Natural killer cell (primary cell): ENCODE data around the gene KLHDC7B. TPM values are rescaled to one million over a fixed set of nuclear protein-coding genes. Genes with fewer than 3 reads are reported as not detected.

Experiments
- ATAC-seq, 3 donors: fragments of 150-1000 bp in 2 of 3; fragments of 200-7000 bp in 1 of 3; cut with Tn5 transposase; 1 replicate in 1 of 3; 2 replicates in 2 of 3; pipeline ENCODE4 v1.10.0; 2021; ENCODE audit warnings: mild to moderate bottlenecking in 2 of 3, moderate library complexity in 2 of 3
- DNase-seq, 2 donors: peaks; one replicate each; pipeline versions ENCODE4 v3.0.0 to v3.0.0-alpha.2; 2013 to 2021; ENCODE audit warnings: mixed read lengths in 1 of 2
- H3K27ac ChIP-seq: one replicate; pipeline ENCODE4 v1.5.1; 2013; ENCODE audit warnings: mild to moderate bottlenecking, low read length
- H3K27me3 ChIP-seq: one replicate; pipeline ENCODE4 v1.6.1; 2013; ENCODE audit warnings: low read length; ENCODE audit not compliant: control insufficient read depth, insufficient read depth
- H3K36me3 ChIP-seq: one replicate; pipeline ENCODE4 v1.6.1; 2013; ENCODE audit warnings: low read length; ENCODE audit not compliant: control insufficient read depth, insufficient read depth
- H3K4me1 ChIP-seq: one replicate; pipeline ENCODE4 v1.6.1; 2013; ENCODE audit warnings: low read length; ENCODE audit not compliant: control insufficient read depth, insufficient read depth
- H3K4me3 ChIP-seq: one replicate; pipeline ENCODE4 v1.5.1; 2013; ENCODE audit warnings: low read length
- H3K9me3 ChIP-seq: one replicate; pipeline ENCODE4 v1.6.1; 2013; ENCODE audit warnings: low read length; ENCODE audit not compliant: control insufficient read depth, insufficient read depth
- H3K27ac Mint-ChIP-seq, 2 donors: one replicate each; pipeline ENCODE4 v1.8.0; 2022; ENCODE audit warnings: mild to moderate bottlenecking in 2 of 2, mixed read lengths in 2 of 2, moderate library complexity in 1 of 2
- H3K27me3 Mint-ChIP-seq, 2 donors: one replicate each; pipeline ENCODE4 v1.8.0; 2022; ENCODE audit warnings: low read depth in 2 of 2, mixed read lengths in 2 of 2
- H3K36me3 Mint-ChIP-seq: one replicate; pipeline ENCODE4 v1.8.0; 2022; ENCODE audit warnings: mixed read lengths
- H3K4me1 Mint-ChIP-seq, 2 donors: one replicate each; pipeline ENCODE4 v1.8.0; 2022; ENCODE audit warnings: mixed read lengths in 2 of 2
- H3K4me3 Mint-ChIP-seq: one replicate; pipeline ENCODE4 v1.8.0; 2022; ENCODE audit warnings: mild to moderate bottlenecking, moderate library complexity, mixed read lengths
- H3K9me3 Mint-ChIP-seq, 2 donors: one replicate each; pipeline ENCODE4 v1.8.0; 2022; ENCODE audit warnings: mixed read lengths in 2 of 2
- CTCF ChIP-seq: fragments of 200-600 bp; IDR thresholded peaks from one replicate; pipeline ENCODE4 v1.8.0; 2022; ENCODE audit warnings: antibody characterized with exemption
- WGBS: methylation state at CpG from one replicate; pipeline ENCODE4 v1.1.7; 2013; ENCODE audit warnings: missing lambda C conversion rate; ENCODE audit not compliant: insufficient coverage; 5-methylcytosine and 5-hydroxymethylcytosine counted together
- intact Hi-C: fragments of 100-400 bp; cut with micrococcal nuclease; formaldehyde crosslinking; loops from one replicate; pipeline ENCODE4 v1.14.2; 2022
- total RNA-seq, 4 donors: library from RNA; stranded (reverse); fragments of 120-200 nt in 1 of 4; gene quantifications; one replicate each; pipeline versions ENCODE4 v1.2.3 to v1.2.4, GENCODE V29; 2013 to 2022

KLHDC7B gene
- total RNA-seq, 3 donors from 2014 or later (not counting 1 experiment from before 2014, with no cell fraction given) = 2.4 to 6.9 (median 5.3) TPM

- TF ChIP-seq CTCF = no peak
- no peaks in the 10 kb centered on the region for H3K9me3 ChIP-seq
- no peak overlapping the region for H3K4me3 ChIP-seq
- DNase-seq (no peak), ATAC-seq (no peak)
- Mint-ChIP-seq H3K27me3 (peaks cover 0 to 6% of the 10 kb centered on the region in 2 donors), H3K27ac (no peak overlapping the region), H3K36me3 (no peaks in the 10 kb centered on the region), H3K4me1 (no peaks in the 10 kb centered on the region), H3K9me3 (no peaks in the 10 kb centered on the region), H3K4me3 (no peak overlapping the region)
- H3K27me3 ChIP-seq = no peaks in the 10 kb centered on the region
- H3K36me3 ChIP-seq = peaks cover 16% of the 10 kb centered on the region
- H3K4me1 ChIP-seq = no peaks in the 10 kb centered on the region
- no peak overlapping the region for H3K27ac ChIP-seq
- 87% methylated on average over 13 of the region's 13 CpGs for WGBS
- intact Hi-C loops = no loop called here
Measured at GRCh38 chr22:50569896-50570535, 24.3 kb downstream of the KLHDC7B start.

- Histone ChIP-seq H3K27me3 (no peaks in the 10 kb centered on the region), H3K36me3 (peaks cover 16% of the 10 kb centered on the region), H3K9me3 (no peaks in the 10 kb centered on the region), H3K4me3 (no peak overlapping the region), H3K4me1 (no peaks in the 10 kb centered on the region), H3K27ac (no peak overlapping the region)
- 97% methylated on average over 12 of the region's 12 CpGs for WGBS
- Mint-ChIP-seq H3K4me1 (no peaks in the 10 kb centered on the region), H3K4me3 (no peak overlapping the region), H3K9me3 (no peaks in the 10 kb centered on the region), H3K36me3 (no peaks in the 10 kb centered on the region), H3K27me3 (peaks cover 0 to 6% of the 10 kb centered on the region in 2 donors), H3K27ac (no peak overlapping the region)
- TF ChIP-seq CTCF = no peak
- no peak for ATAC-seq
- intact Hi-C loops = no loop called here
- DNase-seq = no peak
Measured at GRCh38 chr22:50570861-50571260, 25.2 kb downstream of the KLHDC7B start.

- Mint-ChIP-seq H3K4me1 (no peaks in the 10 kb centered on the region), H3K27me3 (peaks cover 0 to 4% of the 10 kb centered on the region in 2 donors), H3K27ac (no peak overlapping the region), H3K4me3 (no peak overlapping the region), H3K9me3 (no peaks in the 10 kb centered on the region), H3K36me3 (no peaks in the 10 kb centered on the region)
- peaks cover 16% of the 10 kb centered on the region for H3K36me3 ChIP-seq
- 94% methylated on average over 26 of the region's 26 CpGs for WGBS
- H3K4me3 ChIP-seq = no peak overlapping the region
- no peaks in the 10 kb centered on the region for H3K9me3 ChIP-seq
- no peaks in the 10 kb centered on the region for H3K27me3 ChIP-seq
- ATAC-seq = no peak
- no peak for DNase-seq
- intact Hi-C loops = no loop called here
- H3K4me1 ChIP-seq = no peaks in the 10 kb centered on the region
- H3K27ac ChIP-seq = no peak overlapping the region
- no peak for TF ChIP-seq CTCF
Measured at GRCh38 chr22:50571264-50572175, 25.8 kb downstream of the KLHDC7B start.
